HG03457 (cell line): Measurements from ENCODE around the gene MT1HL1.

ENCODE experiments used
- ATAC-seq: cut with Tn5 transposase; IDR thresholded peaks from one replicate; pipeline ENCODE4 v1.9.1; 2021; ENCODE audit warnings: moderate number of reproducible peaks; ENCODE audit not compliant: unreplicated experiment

The MT1HL1 gene

GRCh38 chr1:237004116-237004515, at the start of gene MT1HL1:
Gene MT1HL1 (minus strand): TSS chr1:237004441. CDS start chr1:237004372, 69 bp downstream.
- ATAC-seq: no peak

GRCh38 chr1:237050915-237051314, 46.7 kb upstream of the MT1HL1 start:
- no peak for ATAC-seq

- ATAC-seq: no peak
Measured at GRCh38 chr1:237050185-237050584, 45.9 kb upstream of the MT1HL1 start.

DNA sequence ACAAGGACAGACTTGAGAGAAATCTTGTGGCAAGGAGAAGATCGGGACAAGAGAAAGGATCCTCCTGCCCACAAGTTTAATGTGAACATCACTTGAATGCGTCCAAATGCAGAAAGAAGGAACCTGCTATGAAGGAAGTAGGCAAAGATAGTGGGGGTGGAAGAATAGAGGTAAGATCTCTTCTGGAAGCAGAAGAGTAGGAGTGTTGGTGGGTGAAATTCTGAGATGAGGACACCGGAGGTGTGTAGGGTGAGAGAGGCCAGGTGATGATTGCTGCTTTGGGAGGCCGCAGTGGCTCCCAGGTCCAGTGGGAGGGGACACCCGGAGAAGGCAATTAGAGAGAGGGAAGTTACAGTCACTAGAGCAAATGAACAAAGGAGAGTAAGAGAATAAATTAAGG, 44.6 kb upstream of the MT1HL1 start:
- ATAC-seq: no peak

- ATAC-seq: no peak
Measured at GRCh38 chr1:237045278-237046016, 41.2 kb upstream of the MT1HL1 start.

DNA sequence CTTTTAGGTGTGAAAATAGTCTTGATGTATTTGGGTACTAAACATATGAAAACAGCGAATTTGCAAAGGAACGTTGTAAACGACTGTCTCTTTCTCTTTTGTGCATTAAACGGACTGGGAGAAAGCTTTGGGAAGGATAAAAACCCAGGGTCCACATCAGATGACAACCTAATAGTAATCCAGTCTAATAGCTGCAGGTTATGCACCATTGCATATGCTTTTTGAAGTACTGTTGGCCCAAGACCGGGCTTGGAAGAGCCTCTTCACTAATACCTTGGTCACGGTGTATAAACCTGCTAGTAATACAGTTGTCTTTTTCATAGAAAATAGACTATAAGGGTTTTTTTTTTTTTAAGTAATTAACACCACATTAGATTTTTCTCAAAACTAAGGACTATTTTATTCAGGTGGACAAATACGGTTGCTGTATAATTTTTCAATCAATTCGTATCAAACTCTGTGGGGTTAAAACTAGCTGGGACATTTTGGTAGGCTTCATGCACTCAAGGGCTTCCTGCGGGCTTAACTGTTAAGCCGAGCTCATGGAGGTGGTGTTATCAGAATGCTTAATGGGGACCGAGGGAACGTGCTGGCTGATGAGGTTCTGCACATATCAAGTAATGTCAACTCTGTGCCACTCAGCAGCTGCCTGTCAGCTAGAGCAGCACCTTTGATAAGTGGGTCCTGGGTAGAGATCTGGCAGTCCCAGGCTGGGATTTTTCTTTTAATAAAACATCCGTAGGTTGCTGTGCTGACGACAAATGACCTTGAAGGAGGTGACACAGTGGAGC, 39.8 kb upstream of the MT1HL1 start:
- ATAC-seq: no peak

GRCh38 chr1:237042892-237043576, 38.8 kb upstream of the MT1HL1 start:
- ATAC-seq: no peak

DNA sequence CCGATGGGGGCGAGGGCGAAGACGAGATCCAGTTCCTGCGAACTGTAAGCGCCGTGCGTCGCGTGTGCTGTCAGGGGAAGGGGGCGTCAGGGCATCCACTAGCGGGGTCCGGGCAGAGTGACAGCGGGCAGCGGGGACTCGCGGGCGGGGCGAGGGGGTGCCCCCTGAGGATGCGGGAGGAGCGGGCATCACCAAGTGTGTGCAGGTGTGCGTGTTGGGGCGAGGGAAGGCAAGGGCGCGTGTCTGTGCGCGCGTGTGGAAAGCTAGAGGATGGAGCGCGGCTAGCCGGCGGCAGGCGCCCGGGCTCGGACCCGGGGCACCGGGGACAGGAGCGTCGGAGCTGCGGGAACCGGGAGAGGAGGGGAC, 38.3 kb upstream of the MT1HL1 start:
- no peak for ATAC-seq

DNA sequence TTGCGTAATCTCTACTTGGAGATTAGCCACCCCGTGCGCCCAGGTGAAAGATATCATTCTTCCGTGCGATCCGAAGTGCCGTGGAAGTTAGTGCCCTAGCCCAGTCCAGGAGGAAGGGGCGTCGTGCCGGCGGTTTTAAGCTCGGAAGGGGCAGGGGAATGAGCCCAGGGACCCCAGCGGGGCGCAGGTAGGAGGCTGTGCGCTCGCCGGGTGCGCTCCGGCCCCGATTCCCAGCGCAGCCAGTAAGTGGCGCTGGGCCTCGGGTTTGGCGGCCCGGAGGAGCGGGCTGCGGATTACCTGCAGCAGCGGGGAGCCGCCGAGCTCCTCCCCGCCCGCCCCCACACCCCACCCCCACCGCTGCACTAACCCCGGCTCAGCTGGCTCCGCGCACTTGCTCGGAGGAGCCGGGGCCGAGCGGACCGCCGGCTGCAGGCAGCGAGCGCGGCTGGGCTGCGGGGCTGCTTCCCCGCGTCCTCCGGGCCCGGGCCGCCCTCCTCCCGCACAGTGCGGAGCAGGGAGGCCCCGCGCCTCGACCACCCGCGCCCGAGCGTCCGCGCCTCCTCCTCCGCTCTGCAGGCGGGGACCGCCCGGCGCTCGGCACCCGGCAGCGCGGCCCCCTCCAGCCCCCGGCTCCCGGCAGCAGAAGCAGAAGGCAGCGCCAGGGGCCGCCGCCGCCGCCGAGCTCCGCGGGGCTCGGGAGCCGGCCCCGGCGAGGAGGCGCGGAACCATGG, 37.7 kb upstream of the MT1HL1 start, which contains the start of gene RYR2:
Gene RYR2, plus strand, starts transcription at position 390 of the 731 bp plus-strand sequence. Its CDS starts 338 bp downstream, at position 728.
- ATAC-seq: no peak

DNA sequence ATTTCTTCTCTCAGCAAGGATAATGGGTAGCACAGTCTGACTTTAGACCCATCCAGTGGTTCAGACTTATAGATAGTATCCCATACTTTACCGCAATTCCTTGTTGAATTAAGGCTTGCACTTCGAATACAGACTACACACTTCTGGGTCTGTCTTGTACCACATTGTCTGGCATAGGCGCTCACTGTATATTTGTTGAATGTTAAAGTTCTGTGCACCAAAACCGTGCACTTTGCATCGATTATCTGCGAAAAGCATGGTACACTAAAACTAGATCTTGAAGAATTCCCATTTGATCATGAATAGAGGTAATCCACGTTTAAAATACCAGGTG, 37.2 kb upstream of the MT1HL1 start:
- no peak for ATAC-seq

- no peak for ATAC-seq
Measured at GRCh38 chr1:237040823-237041222, 36.6 kb upstream of the MT1HL1 start.

- ATAC-seq: no peak
Measured at GRCh38 chr1:237038211-237038610, 34.0 kb upstream of the MT1HL1 start.

DNA sequence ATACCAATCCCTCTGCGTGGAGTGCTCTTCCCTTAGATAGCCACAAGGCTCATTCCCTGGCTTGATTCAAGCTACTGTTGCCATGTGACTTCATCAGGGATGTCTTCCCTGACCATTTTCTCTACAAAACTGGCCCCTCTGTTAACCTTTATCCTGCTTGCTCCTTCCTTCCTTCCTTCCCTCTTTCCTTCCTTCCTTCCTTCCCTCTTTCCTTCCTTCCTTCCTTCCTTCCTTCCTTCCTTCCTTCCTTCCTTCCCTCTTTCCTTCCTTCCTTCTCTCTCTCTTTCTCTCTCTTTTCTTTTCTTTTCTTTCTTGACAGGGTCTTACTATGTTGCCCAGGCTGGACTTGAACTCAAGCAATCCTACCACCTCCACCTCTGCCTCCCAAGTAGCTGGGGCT, 31.5 kb upstream of the MT1HL1 start:
- ATAC-seq: no peak

DNA sequence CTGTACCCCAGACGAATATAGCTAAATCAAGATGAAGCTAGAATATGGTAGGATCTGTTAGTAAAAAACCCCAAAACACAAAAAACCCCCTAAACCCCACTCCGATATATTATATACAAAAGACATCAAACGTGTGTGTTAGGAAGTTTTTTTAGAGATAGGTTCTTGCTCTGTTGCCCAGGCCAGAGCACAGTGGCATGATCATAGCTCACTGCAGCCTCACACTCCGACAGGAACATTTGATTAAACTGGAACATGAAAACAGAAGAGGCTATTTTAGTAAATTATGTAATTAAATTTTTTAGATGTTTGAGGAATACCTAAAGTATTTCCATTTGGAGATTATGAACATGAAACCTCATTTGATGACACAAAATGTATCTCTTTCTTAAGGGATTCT, 29.6 kb upstream of the MT1HL1 start:
- no peak for ATAC-seq

DNA sequence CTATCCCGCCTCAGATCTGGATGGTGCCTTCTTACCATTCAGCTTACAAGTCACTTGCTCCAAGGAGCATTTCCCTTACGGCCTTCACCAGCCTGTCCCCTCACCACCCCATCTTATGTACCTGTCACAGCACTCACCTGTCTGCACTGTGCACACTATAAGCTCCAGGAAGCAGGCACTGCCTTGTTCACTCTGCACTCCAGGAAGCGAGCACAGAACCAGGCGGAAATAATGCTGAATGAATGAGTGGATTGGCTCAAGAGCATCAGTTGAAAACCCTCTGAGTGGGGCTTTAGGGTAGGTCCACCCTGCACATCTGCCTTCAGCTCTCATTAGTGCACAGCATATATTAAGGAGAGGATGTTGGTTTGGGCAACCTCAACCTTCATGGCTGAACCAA, 28.8 kb upstream of the MT1HL1 start:
- ATAC-seq: no peak

GRCh38 chr1:237032029-237032428, 27.8 kb upstream of the MT1HL1 start:
- ATAC-seq: peak; percentile 91

- ATAC-seq: no peak
Measured at GRCh38 chr1:237031480-237031879, 27.2 kb upstream of the MT1HL1 start.

DNA sequence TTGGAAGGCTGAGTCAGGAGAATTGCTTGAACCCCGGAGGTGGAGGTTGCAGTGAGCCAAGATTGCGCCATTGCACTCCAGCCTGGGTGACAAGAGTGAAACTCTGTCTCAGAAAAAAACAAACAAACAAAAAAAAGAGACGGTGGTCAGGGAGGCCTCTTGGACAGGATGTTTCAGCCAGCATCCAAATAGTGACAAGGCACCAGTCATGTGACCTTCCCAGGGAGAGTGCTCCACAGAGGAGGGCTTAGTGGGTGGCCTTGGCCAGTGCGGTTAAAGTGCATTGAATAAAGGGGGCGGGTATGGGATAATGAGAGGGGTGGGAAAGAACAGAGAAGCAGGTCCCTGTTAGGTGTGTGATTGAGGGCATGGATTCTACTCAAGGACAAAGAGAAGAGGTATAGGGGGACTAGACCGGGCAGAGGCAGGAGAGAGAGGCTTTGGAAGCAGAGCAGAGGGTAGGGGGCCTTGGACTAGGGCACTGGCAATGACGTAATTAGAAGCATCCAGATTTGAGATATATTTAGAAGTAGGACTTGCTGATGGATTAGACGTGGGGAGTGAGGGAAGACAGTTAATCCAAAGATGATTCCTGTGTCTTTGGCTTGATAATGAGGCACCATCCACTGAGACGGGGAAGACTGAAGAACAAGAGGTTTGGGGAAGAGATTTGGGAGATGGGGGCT, 25.8 kb upstream of the MT1HL1 start:
- no peak for ATAC-seq

DNA sequence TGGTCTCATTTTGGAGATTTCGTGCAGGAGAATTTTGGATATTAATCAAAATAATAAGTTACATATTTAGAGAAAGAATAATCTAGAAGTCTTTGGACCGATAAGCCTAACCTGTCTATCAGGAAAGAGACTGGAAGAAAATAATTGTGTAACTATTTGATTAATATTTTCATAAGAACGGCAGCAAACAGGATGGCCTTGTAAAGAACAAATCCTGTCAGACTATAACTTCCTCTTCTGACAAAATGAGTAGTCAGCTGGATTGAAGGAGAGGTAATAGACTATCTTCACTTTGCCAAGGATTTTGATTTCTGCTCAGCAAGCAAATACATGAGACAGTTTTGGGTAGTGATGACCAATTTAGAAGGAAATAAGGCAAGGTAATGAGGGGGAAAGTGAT, 25.0 kb upstream of the MT1HL1 start:
- no peak for ATAC-seq

DNA sequence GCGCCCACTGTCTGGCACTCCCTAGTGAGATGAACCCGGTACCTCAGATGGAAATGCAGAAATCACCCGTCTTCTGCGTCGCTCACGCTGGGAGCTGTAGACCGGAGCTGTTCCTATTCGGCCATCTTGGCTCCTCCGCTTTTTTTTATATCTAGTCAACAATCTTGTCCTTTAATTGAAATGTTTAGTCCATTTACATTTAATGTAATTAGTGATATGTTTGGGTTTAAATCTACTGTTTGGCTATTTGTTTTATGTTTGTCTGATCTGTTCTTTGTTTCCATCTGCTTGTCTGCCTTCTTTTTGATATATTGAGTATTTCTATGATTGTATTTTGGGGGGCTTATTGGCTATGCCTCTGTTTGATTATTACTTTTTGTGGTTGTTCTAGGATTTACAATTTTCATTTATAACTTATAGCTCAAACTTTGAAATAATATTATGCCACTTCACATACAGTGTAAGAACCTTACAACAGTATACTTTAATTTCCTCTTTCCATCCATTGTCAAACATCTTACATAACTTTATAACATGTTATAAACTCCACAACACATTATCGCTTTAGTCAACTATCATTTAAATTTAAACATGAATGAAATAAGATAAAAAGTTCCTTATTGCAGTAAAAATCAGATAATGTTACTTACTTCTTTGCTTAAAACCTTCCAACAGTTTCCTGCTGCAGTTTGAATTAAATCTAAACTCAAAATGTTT, 21.3 kb upstream of the MT1HL1 start:
- ATAC-seq: no peak
